ENCODE measurements around the gene NCAPD3.

The NCAPD3 gene

DNA sequence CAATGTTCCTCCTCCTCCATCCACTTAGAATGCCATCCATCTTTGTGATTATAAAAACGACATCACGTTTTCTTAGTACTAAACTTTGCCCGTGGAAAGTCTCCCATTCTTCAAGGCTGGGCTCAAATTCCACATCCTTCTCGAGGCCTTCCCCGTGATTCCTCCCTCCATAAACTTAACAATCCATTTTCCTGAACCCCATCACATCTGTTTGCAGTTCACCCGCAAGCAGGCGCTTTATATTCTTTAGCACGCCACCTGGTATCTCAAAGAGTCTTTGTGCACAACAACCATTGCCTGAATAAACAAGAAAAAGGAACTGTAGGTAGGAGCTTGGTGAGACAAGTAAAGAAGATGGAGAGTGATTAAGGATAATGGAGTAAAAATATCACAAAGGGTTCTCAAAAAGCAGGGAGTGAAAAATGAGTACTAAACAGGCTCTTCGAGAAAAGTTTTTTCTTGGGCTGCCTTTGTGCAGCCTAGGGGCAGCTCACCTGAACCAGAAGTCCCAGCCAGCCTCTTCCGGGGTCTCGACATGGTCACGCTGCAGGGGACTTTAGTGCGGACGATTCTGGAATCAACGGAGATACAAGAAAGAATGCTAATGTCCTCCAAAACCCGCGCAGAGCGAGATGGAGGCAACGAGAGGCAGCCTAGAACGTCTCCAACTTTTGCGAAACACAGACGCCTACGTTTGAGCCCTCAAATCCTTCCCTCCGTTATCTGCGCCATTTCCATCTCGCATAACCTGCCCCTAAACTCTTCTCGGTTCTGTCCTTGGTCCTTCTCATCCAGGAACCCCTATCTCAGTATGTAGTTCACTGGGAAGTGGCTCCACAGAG lies 28.8 kb upstream of the NCAPD3 start:
- DNase-seq (ENCODE audit: low read depth) = no peak

DNA sequence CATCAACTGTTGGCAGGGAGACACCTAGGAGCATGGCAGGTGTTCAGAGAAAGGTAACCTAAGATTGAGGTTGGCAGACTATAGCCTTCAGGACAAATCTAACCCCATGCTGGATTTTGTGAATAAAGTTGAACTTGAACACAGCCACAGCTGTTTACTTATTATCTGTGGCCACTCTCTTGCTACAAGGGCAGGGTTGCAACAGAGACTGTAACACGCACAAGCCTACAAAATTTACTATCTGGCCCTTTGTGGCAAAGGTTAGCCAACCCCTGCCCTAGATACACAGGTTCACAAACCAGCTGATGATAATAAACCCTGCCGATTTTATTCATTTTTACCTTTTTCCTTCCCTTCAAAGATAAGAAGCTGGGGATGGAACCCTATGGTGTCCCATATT lies 26.9 kb upstream of the NCAPD3 start:
- no peak for DNase-seq (ENCODE audit: low read depth)

DNA sequence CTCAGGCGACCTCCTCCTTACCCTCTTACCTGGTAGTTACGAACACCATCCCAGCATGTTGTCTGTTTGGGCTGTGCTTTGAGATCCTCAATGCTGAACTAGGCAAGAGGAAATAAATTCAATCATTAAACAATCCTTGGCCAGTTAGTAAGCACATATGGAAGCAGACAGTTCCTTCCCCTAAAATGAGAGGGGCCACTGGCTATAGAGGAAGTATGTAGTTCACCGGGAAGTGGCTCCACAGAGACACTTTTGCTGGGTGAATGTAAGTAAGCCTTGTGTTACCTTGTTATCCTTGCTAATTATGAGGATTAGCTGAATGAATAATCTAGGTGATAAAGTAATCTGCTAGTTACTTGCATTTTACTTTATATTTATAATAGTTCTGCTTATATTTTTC lies 26.5 kb upstream of the NCAPD3 start:
- no peak for DNase-seq (ENCODE audit: low read depth)

GRCh38 chr11:134248910-134249480 lies 25.2 kb upstream of the NCAPD3 start:
- no peak for DNase-seq (ENCODE audit: low read depth)

DNA sequence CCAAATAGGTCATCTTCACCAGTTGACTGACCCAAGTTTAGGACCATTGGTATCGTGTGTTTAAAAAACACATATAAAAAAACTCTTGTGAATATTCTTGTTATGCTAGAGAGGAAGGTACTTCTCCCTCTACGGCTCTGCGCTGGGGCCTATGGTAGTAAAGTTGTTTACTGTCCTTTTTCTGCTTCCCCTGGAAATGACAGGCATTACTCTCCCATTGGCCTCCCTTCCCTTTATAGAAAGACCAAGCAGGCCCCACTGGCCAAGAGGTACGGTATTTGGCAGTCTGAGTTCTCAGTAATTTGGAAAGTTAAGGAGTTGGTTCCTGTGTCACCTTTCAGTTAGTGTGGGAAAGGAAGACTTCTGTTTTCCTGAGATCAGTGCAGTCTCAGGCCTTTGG lies 22.9 kb upstream of the NCAPD3 start:
- DNase-seq (ENCODE audit: low read depth) = no peak

DNA sequence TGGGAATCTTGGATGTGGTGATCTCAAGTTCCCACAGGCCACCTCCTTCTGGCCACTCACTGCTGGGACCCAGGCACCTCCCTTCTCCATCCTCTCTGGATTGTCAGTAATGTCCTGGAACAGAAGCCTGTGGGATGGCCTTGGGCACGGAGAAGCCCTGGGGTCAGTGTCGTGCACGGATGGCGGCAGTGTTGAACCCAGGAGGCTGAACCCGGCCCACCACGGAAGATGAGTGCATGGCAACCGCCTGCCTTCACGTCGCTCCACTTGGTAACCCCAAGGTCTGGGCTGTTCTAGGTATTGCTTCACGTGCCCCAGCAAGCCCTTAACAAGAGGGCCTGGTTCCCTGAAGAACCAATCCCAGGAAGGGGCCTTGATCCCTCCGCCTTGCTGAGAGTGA lies 22.3 kb upstream of the NCAPD3 start:
- DNase-seq (ENCODE audit: low read depth) = no peak

- DNase-seq (ENCODE audit: low read depth) = no peak
These were observed 21.7 kb upstream of the NCAPD3 start for GRCh38 chr11:134245434-134245833.

GRCh38 chr11:134244593-134244992 lies 20.8 kb upstream of the NCAPD3 start:
- DNase-seq (ENCODE audit: low read depth) = no peak

GRCh38 chr11:134243913-134244312 lies 20.1 kb upstream of the NCAPD3 start:
- no peak for DNase-seq (ENCODE audit: low read depth)

- DNase-seq (ENCODE audit: low read depth) = no peak
These were observed 18.6 kb upstream of the NCAPD3 start for GRCh38 chr11:134242376-134242775.

GRCh38 chr11:134240592-134240991 lies 16.8 kb upstream of the NCAPD3 start:
- no peak for DNase-seq (ENCODE audit: low read depth)

DNA sequence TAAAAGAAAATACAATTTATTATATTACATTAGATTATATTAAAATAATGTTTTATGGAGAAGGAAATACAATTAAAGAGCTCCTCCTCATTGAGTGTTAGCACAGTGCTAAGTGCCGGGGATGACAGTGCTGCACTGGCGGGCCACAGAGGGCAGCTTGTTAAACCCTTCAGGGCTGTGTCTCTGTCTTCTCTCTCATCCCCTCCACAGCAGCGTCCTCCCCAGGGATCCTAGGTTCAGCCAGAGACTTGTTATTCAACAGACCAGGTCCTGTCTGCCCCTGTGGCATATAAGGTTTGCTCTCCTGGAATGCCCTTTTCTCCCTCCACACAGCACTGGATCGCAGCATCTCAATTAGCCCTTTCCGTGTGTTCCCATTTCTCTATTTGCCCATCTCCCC lies 15.2 kb upstream of the NCAPD3 start:
- DNase-seq (ENCODE audit: low read depth) = no peak

GRCh38 chr11:134237557-134237922 lies 13.8 kb upstream of the NCAPD3 start:
- DNase-seq (ENCODE audit: low read depth) = no peak

- no peak for DNase-seq (ENCODE audit: low read depth)
These were observed 13.2 kb upstream of the NCAPD3 start for GRCh38 chr11:134236834-134237556.

GRCh38 chr11:134235399-134235798 lies 11.6 kb upstream of the NCAPD3 start:
- DNase-seq (ENCODE audit: low read depth) = no peak

GRCh38 chr11:134233729-134234179 lies 10.0 kb upstream of the NCAPD3 start:
- no peak for DNase-seq (ENCODE audit: low read depth)

GRCh38 chr11:134231958-134232659 lies 8.3 kb upstream of the NCAPD3 start:
- DNase-seq (ENCODE audit: low read depth) = no peak

DNA sequence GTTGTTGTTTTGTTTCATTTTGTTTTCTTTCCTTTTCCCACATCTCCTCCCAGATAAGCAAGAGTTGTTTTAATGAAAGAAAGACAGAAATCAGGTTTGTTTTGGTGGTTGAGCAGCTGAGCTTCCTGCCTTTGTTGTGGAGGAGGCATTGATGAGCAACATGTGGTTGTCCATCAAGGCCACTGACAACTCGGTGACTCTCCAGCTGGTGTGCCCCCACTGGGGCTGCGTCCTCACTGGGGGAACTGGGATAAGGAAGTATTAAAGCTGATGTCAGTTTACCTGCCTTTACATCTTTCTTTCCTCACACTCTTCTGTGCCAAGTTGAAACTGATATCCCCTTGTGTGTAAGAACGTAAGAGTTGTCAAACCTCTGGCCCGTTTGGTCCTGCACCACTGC lies 6.6 kb upstream of the NCAPD3 start:
- no peak for DNase-seq (ENCODE audit: low read depth)

DNA sequence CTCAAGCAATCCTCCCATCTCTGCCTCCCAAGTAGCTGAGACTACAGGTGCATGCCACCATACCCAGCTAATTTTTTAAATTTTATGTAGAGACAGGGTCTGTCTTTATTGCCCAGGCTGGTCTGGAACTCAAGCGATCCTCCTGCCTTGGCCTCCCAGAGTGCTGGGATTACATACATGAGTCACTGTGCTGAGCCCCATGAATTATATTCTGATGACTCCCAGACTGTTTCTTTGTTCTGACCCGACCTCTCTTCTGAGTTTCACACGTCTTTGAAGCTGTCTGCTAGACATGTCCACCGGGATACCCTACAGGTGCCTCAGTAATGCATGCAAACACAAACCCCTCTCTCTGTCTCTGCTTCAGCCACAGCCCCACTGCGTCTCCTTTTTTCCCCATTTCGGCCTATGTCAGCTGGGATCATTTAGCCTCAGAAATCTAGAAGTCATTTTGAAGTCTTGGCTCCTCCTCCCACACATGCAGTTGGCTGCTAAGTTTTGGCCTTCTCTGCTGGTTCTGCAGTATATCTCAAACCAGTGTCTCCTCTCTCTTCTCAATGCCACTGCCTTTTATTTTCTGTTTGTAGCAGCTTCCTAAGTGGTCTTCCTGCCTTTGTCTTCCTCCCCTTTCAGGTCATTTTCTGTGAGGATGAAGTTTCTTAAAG lies 5.5 kb upstream of the NCAPD3 start:
- no peak for DNase-seq (ENCODE audit: low read depth)

DNA sequence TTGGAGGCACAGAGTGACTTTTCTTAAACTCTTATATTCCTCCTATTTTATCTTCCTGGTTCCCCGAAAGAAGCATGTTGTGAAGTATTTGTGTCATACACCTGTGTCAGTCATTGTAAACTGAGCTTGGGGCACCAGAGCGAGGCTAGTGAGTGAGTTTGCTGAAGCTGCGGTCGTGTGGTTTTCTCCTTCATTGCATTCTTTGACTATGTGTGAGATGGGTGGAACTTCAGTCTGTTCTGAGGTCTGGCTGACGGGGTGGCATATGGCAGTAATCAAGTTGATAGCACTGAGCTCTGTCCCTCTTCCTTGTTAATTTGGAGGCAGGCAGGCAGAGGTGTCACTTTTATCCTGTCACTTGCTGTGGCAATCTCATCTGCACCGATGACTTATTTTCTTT lies 4.9 kb upstream of the NCAPD3 start:
- no peak for DNase-seq (ENCODE audit: low read depth)

DNA sequence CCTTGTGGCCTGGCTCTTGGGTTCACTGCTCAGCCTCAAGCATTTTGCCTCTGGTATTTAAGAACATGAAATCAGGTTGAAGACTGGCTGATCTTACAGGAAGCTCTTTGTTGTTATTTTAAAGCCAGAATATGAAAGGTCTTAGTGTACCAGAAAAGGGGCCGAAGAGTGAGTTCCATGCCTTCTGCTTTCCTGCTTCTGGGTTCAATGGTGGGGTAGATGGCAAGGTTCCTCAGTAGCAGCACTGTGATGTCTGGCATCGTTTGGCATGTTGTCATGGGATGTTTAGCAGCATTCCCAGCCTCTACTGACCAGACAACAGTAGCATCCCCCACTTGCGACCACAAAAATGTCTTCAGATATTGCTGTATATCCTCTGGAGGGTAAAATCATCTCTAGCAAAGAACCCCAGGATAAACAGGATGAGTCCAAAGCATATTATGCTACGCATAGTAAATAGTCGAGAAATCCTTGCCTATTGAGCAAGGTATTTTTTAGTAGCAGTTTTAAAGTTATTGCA lies 3.1 kb upstream of the NCAPD3 start:
- no peak for DNase-seq (ENCODE audit: low read depth)

All from HS-27A (cell line).